ENCODE results near the gene RSRC1.
A peak's percentile ranks its signal among the peaks of the same experiment; 100 is the strongest.

Gene RSRC1

GRCh38 chr3:158569794-158570193 is 459.9 kb downstream of the RSRC1 start:
- H3K4me3 ChIP-seq (ENCODE audit: low read depth, low read length), result no peak overlapping the region
- no peak for DNase-seq
- in situ Hi-C loops (cut with HindIII; ENCODE audit: low pct_ligation_motif_present, low sequenced_read_pairs), result no loop called here
- H3K36me3 ChIP-seq (replicated peaks), result no peaks in the 10 kb centered on the region
- H3K27me3 ChIP-seq (replicated peaks), result no peaks in the 10 kb centered on the region
- no peak overlapping the region for H3K27ac ChIP-seq
- TF ChIP-seq, protein P1, sequence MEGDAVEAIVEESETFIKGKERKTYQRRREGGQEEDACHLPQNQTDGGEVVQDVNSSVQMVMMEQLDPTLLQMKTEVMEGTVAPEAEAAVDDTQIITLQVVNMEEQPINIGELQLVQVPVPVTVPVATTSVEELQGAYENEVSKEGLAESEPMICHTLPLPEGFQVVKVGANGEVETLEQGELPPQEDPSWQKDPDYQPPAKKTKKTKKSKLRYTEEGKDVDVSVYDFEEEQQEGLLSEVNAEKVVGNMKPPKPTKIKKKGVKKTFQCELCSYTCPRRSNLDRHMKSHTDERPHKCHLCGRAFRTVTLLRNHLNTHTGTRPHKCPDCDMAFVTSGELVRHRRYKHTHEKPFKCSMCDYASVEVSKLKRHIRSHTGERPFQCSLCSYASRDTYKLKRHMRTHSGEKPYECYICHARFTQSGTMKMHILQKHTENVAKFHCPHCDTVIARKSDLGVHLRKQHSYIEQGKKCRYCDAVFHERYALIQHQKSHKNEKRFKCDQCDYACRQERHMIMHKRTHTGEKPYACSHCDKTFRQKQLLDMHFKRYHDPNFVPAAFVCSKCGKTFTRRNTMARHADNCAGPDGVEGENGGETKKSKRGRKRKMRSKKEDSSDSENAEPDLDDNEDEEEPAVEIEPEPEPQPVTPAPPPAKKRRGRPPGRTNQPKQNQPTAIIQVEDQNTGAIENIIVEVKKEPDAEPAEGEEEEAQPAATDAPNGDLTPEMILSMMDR (IDR thresholded peaks at IDR 0.05; ENCODE audit: low read depth, low read length, missing control alignments), result no peak

- Histone ChIP-seq H3K36me3 (replicated peaks) (no peaks in the 10 kb centered on the region), H3K4me3 (ENCODE audit: low read depth, low read length) (peak within 1 kb of the TSS; percentile 70), H3K27me3 (replicated peaks) (no peaks in the 10 kb centered on the region), H3K27ac (peak within 1 kb of the TSS; percentile 81)
- in situ Hi-C loops (cut with HindIII; ENCODE audit: low pct_ligation_motif_present, low sequenced_read_pairs), result no loop called here
- peak; percentile 97 for DNase-seq
- TF ChIP-seq, protein P1 (IDR thresholded peaks at IDR 0.05; ENCODE audit: low read depth, low read length, missing control alignments), result no peak
Observed at GRCh38 chr3:158570999-158571702, 461.3 kb downstream of the RSRC1 start, which contains the start of gene MLF1. Gene MLF1 (plus strand): TSS chr3:158571194. CDS start chr3:158571301, 107 bp downstream.

- H3K27me3 ChIP-seq (replicated peaks), result no peaks in the 10 kb centered on the region
- no peak overlapping the region for H3K4me3 ChIP-seq (ENCODE audit: low read depth, low read length)
- DNase-seq, result no peak
- no peak overlapping the region for H3K27ac ChIP-seq
- in situ Hi-C loops (cut with HindIII; ENCODE audit: low pct_ligation_motif_present, low sequenced_read_pairs), result no loop called here
- H3K36me3 ChIP-seq (replicated peaks), result no peaks in the 10 kb centered on the region
- TF ChIP-seq, protein P1 (IDR thresholded peaks at IDR 0.05; ENCODE audit: low read depth, low read length, missing control alignments), result no peak
Observed at GRCh38 chr3:158571969-158572765, 462.3 kb downstream of the RSRC1 start.

DNA sequence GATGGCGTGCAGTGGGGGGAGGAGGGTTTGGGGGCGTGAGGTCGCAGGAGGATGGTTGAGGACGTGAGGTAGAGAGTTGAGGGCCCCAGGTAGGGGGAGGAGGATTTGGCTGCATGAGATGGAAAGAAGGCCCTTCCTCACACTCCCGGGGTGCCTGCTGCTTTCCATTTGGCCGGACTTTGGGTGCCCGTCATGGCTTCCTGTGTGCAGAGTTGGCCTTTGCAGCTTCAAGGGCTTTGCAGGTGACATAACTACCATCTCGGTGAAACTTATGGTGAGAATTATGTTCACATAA is 462.8 kb downstream of the RSRC1 start:
- TF ChIP-seq, protein P1 (IDR thresholded peaks at IDR 0.05; ENCODE audit: low read depth, low read length, missing control alignments), result no peak
- in situ Hi-C loops (cut with HindIII; ENCODE audit: low pct_ligation_motif_present, low sequenced_read_pairs), result no loop called here
- DNase-seq, result no peak

GRCh38 chr3:158573714-158574113 is 463.8 kb downstream of the RSRC1 start:
- Histone ChIP-seq H3K27me3 (replicated peaks) (no peaks in the 10 kb centered on the region), H3K27ac (no peak overlapping the region), H3K4me3 (ENCODE audit: low read depth, low read length) (no peak overlapping the region), H3K36me3 (replicated peaks) (no peaks in the 10 kb centered on the region)
- DNase-seq, result no peak
- in situ Hi-C loops (cut with HindIII; ENCODE audit: low pct_ligation_motif_present, low sequenced_read_pairs), result no loop called here
- TF ChIP-seq, protein P1 (IDR thresholded peaks at IDR 0.05; ENCODE audit: low read depth, low read length, missing control alignments), result peak; percentile 30

More for the DNA sequence above, 462.8 kb downstream of the RSRC1 start:
- H3K36me3 ChIP-seq (replicated peaks), result no peaks in the 10 kb centered on the region
- no peak overlapping the region for H3K4me3 ChIP-seq (ENCODE audit: low read depth, low read length)
- H3K27ac ChIP-seq, result no peak overlapping the region
- H3K27me3 ChIP-seq (replicated peaks), result no peaks in the 10 kb centered on the region

Measured in brain microvascular endothelial cell (primary cell).